WTC11 (cell line): ENCODE measurements around the gene JAZF1. TPM values are rescaled to one million over a fixed set of nuclear protein-coding genes. Genes with fewer than 3 reads are reported as not detected.

ENCODE experiments used
- ATAC-seq: fragments of 200-7000 bp; cut with Tn5 transposase; 2 replicates; pipeline ENCODE4 v1.10.0; 2021; ENCODE audit warnings: mild to moderate bottlenecking, moderate library complexity
- CTCF ChIA-PET: fragments of 300-600 bp; sonication (Branson Sonifier 250); formaldehyde crosslinking; loops from one replicate; lab custom pipeline; 2021; ENCODE audit warnings: antibody characterized with exemption; lab: Charles Lee
- POLR2A ChIA-PET: fragments of 350-600 bp; sonication (Branson Sonifier 250); formaldehyde crosslinking; loops from one replicate; lab custom pipeline; 2021; ENCODE audit warnings: antibody characterized with exemption; lab: Charles Lee
- DNase-seq: peaks from one replicate; pipeline ENCODE4 v3.0.0; 2021; ENCODE audit warnings: low spot score
- H3K27ac Mint-ChIP-seq: 2 replicates; pipeline ENCODE4 v1.8.0; 2021; ENCODE audit warnings: mixed read lengths
- H3K27me3 Mint-ChIP-seq: 2 replicates; pipeline ENCODE4 v1.8.0; 2021; ENCODE audit warnings: low read depth, mild to moderate bottlenecking, moderate library complexity, mixed read lengths
- H3K36me3 Mint-ChIP-seq: 2 replicates; pipeline ENCODE4 v1.8.0; 2021; ENCODE audit warnings: mixed read lengths
- H3K4me1 Mint-ChIP-seq: 2 replicates; pipeline ENCODE4 v1.8.0; 2022; ENCODE audit warnings: mixed read lengths
- H3K4me3 Mint-ChIP-seq: 2 replicates; pipeline ENCODE4 v1.8.0; 2021; ENCODE audit warnings: mild to moderate bottlenecking, moderate library complexity, mixed read lengths
- H3K9me3 Mint-ChIP-seq: 2 replicates; pipeline ENCODE4 v1.8.0; 2021; ENCODE audit warnings: mixed read lengths
- ETV6 ChIP-seq: sonication (generic); formaldehyde crosslinking; IDR thresholded peaks from 2 replicates; pipeline ENCODE4 v1.8.1; 2022; ENCODE audit warnings: mild to moderate bottlenecking, missing genetic modification reagents
- FOXK1 ChIP-seq: sonication (generic); formaldehyde crosslinking; IDR thresholded peaks from 2 replicates; pipeline ENCODE4 v1.8.0; 2022; ENCODE audit warnings: mild to moderate bottlenecking, moderate library complexity, missing genetic modification reagents
- HMGA2 ChIP-seq: fragments of 250-450 bp; sonication (Bioruptor Pico); IDR thresholded peaks from 2 replicates; pipeline ENCODE4 v1.4.0; 2021; ENCODE audit warnings: mild to moderate bottlenecking, moderate library complexity
- NR1H2 ChIP-seq: sonication (generic); formaldehyde crosslinking; IDR thresholded peaks from 2 replicates; pipeline ENCODE4 v1.9.0; 2021; ENCODE audit warnings: mild to moderate bottlenecking, moderate library complexity, missing genetic modification reagents
- NR2C2 ChIP-seq: sonication (generic); formaldehyde crosslinking; IDR thresholded peaks from 2 replicates; pipeline ENCODE4 v1.8.0; 2022; ENCODE audit warnings: mild to moderate bottlenecking, missing genetic modification reagents
- OVOL2 ChIP-seq: fragments of 250-450 bp; sonication (Bioruptor Pico); IDR thresholded peaks from 2 replicates; pipeline ENCODE4 v1.9.0; 2021; ENCODE audit warnings: mild to moderate bottlenecking, borderline replicate concordance
- PRRX2 ChIP-seq: fragments of 250-450 bp; sonication (Bioruptor Pico); IDR thresholded peaks from 2 replicates; pipeline ENCODE4 v1.8.0; 2021; ENCODE audit warnings: mild to moderate bottlenecking
- RORB ChIP-seq: fragments of 250-450 bp; sonication (Bioruptor Pico); IDR thresholded peaks from 2 replicates; pipeline ENCODE4 v1.9.0; 2021; ENCODE audit warnings: mild to moderate bottlenecking
- SOX15 ChIP-seq: fragments of 250-450 bp; sonication (Bioruptor Pico); IDR thresholded peaks from 2 replicates; pipeline ENCODE4 v1.9.0; 2021; ENCODE audit warnings: mild to moderate bottlenecking
- TCF7 ChIP-seq: sonication (generic); formaldehyde crosslinking; IDR thresholded peaks from 2 replicates; pipeline ENCODE4 v1.8.0; 2022; ENCODE audit warnings: mild to moderate bottlenecking, low read depth, missing genetic modification reagents, moderate library complexity
- ZBTB21 ChIP-seq: sonication (generic); formaldehyde crosslinking; IDR thresholded peaks from 2 replicates; pipeline ENCODE4 v1.8.1; 2023; ENCODE audit warnings: mild to moderate bottlenecking, missing genetic modification reagents, borderline replicate concordance
- ZNF121 ChIP-seq: sonication (generic); formaldehyde crosslinking; IDR thresholded peaks from 2 replicates; pipeline ENCODE4 v1.8.0; 2023; ENCODE audit warnings: missing genetic modification reagents
- ZNF138 ChIP-seq: sonication (generic); formaldehyde crosslinking; conservative IDR thresholded peaks from 2 replicates; pipeline ENCODE4 v1.8.1; 2022; ENCODE audit warnings: mild to moderate bottlenecking, moderate library complexity, missing genetic modification reagents
- ZNF396 ChIP-seq: fragments of 250-450 bp; sonication (Bioruptor Pico); IDR thresholded peaks from 2 replicates; pipeline ENCODE4 v1.8.0; 2021; ENCODE audit warnings: mild to moderate bottlenecking, moderate library complexity, borderline replicate concordance
- ZNF416 ChIP-seq: fragments of 250-450 bp; sonication (Bioruptor Pico); IDR thresholded peaks from 2 replicates; pipeline ENCODE4 v1.9.0; 2021; ENCODE audit warnings: mild to moderate bottlenecking, inconsistent platforms
- total RNA-seq: library from RNA; stranded (reverse); gene quantifications from 3 replicates; pipeline ENCODE4 v1.2.3, GENCODE V29; 2021
- TF ChIP-seq, protein P1 (sequence below): sonication (generic); formaldehyde crosslinking; conservative IDR thresholded peaks from 2 replicates; pipeline ENCODE4 v1.8.1; 2023; ENCODE audit warnings: mild to moderate bottlenecking, low read depth, missing genetic modification reagents, moderate library complexity
- TF ChIP-seq, protein P2 (sequence below): fragments of 250-450 bp; sonication (Bioruptor Pico); IDR thresholded peaks from 2 replicates; pipeline ENCODE4 v2.1.2; 2022; ENCODE audit warnings: mild to moderate bottlenecking, moderate library complexity
- TF ChIP-seq, protein P3 (sequence below): sonication (generic); formaldehyde crosslinking; IDR thresholded peaks from 2 replicates; pipeline ENCODE4 v1.8.0; 2022; ENCODE audit warnings: mild to moderate bottlenecking, missing genetic modification reagents
- TF ChIP-seq, protein P4 (sequence below): sonication (generic); formaldehyde crosslinking; IDR thresholded peaks from 2 replicates; pipeline ENCODE4 v1.8.1; 2022; ENCODE audit warnings: mild to moderate bottlenecking, missing genetic modification reagents, moderate library complexity, borderline replicate concordance
- TF ChIP-seq, protein P5 (sequence below): sonication (generic); formaldehyde crosslinking; IDR thresholded peaks from 2 replicates; pipeline ENCODE4 v1.8.1; 2023; ENCODE audit warnings: mild to moderate bottlenecking, missing genetic modification reagents
- TF ChIP-seq, protein P6 (sequence below): sonication (generic); formaldehyde crosslinking; IDR thresholded peaks from 2 replicates; pipeline ENCODE4 v1.8.1; 2023; ENCODE audit warnings: mild to moderate bottlenecking, missing genetic modification reagents, borderline replicate concordance

The JAZF1 gene
- total RNA-seq, 1 experiment from 2014 or later, result 19.0 TPM

DNA sequence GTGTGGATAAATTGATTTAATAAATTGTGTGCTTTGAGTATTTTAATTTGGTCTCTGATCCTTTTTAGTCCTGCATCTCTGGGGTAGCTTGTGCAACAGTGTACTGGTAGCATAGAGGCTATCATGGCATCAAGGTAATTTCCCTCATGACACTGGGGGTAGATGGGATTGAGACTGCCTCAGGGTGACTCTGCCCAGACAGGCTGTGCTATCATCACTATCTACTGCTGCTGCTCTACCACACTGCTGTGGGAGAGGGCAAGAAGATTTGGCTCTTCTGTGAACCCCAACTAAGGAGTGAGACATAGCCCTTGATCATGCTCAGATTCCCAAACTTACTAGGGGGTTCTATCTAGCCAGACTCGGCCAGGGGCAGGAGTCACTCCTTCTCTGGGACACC is 43.6 kb upstream of the JAZF1 start:
- ATAC-seq (no peak), DNase-seq (no peak)
- POLR2A ChIA-PET, result no interaction called here
- TF ChIP-seq ZNF416 (no peak), NR1H2 (CRISPR knock-in tag) (no peak)
- CTCF ChIA-PET, result interaction anchor here (1.0 kb wide), 1 partner anchor 18 kb away, joined by 3 read pairs; no protein-coding TSS in a partner anchor
- peaks cover 28% of the 10 kb centered on the region for H3K4me1 Mint-ChIP-seq
- H3K27me3 Mint-ChIP-seq, result no peaks in the 10 kb centered on the region
- H3K4me3 Mint-ChIP-seq, result no peak overlapping the region
- H3K27ac Mint-ChIP-seq, result no peak overlapping the region
- H3K9me3 Mint-ChIP-seq, result peaks cover 14% of the 10 kb centered on the region
- H3K36me3 Mint-ChIP-seq, result peaks cover 3% of the 10 kb centered on the region

DNA sequence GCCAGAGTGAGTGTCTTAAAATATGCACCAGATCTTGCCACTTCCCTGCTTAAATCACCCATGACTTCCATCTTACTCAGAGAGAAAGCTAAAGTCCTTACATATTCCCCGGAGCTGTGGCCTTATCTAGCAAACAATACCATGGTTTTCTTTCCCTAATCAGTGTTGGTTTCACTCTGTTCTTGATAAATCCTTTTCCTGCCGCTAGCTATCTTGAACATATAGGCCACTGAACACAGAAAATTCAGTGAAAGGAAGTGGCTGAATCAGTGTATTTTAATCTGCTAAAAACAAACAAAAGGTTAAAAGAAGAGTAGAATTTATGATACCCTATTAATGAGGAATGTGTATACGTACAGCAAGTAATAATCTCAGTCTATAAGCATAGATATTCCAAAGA is 42.0 kb upstream of the JAZF1 start:
- Mint-ChIP-seq H3K4me3 (no peak overlapping the region), H3K27ac (no peak overlapping the region), H3K4me1 (peaks cover 28% of the 10 kb centered on the region), H3K27me3 (no peaks in the 10 kb centered on the region), H3K9me3 (peaks cover 7% of the 10 kb centered on the region), H3K36me3 (no peaks in the 10 kb centered on the region)
- ATAC-seq, result no peak
- ChIA-PET POLR2A (interaction anchor here (0.6 kb wide), 1 partner anchor 10 kb away, joined by 4 read pairs; no protein-coding TSS in a partner anchor), CTCF (interaction anchor here (0.9 kb wide), 1 partner anchor 126 kb away, joined by 3 read pairs; no protein-coding TSS in a partner anchor)
- DNase-seq, result no peak
- TF ChIP-seq SOX15 (CRISPR knock-in tag), result no peak
- TF ChIP-seq NR2C2 (CRISPR knock-in tag), result no peak
- TF ChIP-seq ZNF396 (CRISPR knock-in tag), result no peak
- TF ChIP-seq, protein P1, sequence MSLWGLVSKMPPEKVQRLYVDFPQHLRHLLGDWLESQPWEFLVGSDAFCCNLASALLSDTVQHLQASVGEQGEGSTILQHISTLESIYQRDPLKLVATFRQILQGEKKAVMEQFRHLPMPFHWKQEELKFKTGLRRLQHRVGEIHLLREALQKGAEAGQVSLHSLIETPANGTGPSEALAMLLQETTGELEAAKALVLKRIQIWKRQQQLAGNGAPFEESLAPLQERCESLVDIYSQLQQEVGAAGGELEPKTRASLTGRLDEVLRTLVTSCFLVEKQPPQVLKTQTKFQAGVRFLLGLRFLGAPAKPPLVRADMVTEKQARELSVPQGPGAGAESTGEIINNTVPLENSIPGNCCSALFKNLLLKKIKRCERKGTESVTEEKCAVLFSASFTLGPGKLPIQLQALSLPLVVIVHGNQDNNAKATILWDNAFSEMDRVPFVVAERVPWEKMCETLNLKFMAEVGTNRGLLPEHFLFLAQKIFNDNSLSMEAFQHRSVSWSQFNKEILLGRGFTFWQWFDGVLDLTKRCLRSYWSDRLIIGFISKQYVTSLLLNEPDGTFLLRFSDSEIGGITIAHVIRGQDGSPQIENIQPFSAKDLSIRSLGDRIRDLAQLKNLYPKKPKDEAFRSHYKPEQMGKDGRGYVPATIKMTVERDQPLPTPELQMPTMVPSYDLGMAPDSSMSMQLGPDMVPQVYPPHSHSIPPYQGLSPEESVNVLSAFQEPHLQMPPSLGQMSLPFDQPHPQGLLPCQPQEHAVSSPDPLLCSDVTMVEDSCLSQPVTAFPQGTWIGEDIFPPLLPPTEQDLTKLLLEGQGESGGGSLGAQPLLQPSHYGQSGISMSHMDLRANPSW (CRISPR knock-in tag), result no peak
- TF ChIP-seq, protein P2, sequence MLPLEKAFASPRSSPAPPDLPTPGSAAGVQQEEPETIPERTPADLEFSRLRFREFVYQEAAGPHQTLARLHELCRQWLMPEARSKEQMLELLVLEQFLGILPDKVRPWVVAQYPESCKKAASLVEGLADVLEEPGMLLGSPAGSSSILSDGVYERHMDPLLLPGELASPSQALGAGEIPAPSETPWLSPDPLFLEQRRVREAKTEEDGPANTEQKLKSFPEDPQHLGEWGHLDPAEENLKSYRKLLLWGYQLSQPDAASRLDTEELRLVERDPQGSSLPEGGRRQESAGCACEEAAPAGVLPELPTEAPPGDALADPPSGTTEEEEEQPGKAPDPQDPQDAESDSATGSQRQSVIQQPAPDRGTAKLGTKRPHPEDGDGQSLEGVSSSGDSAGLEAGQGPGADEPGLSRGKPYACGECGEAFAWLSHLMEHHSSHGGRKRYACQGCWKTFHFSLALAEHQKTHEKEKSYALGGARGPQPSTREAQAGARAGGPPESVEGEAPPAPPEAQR (CRISPR knock-in tag), result no peak
- no peak for TF ChIP-seq ZNF121 (CRISPR knock-in tag)
- TF ChIP-seq, protein P3, sequence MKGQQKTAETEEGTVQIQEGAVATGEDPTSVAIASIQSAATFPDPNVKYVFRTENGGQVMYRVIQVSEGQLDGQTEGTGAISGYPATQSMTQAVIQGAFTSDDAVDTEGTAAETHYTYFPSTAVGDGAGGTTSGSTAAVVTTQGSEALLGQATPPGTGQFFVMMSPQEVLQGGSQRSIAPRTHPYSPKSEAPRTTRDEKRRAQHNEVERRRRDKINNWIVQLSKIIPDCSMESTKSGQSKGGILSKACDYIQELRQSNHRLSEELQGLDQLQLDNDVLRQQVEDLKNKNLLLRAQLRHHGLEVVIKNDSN (CRISPR knock-in tag), result no peak
- no peak for TF ChIP-seq FOXK1 (CRISPR knock-in tag)
- TF ChIP-seq, protein P4, sequence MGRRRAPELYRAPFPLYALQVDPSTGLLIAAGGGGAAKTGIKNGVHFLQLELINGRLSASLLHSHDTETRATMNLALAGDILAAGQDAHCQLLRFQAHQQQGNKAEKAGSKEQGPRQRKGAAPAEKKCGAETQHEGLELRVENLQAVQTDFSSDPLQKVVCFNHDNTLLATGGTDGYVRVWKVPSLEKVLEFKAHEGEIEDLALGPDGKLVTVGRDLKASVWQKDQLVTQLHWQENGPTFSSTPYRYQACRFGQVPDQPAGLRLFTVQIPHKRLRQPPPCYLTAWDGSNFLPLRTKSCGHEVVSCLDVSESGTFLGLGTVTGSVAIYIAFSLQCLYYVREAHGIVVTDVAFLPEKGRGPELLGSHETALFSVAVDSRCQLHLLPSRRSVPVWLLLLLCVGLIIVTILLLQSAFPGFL (CRISPR knock-in tag), result no peak
- TF ChIP-seq, protein P5, sequence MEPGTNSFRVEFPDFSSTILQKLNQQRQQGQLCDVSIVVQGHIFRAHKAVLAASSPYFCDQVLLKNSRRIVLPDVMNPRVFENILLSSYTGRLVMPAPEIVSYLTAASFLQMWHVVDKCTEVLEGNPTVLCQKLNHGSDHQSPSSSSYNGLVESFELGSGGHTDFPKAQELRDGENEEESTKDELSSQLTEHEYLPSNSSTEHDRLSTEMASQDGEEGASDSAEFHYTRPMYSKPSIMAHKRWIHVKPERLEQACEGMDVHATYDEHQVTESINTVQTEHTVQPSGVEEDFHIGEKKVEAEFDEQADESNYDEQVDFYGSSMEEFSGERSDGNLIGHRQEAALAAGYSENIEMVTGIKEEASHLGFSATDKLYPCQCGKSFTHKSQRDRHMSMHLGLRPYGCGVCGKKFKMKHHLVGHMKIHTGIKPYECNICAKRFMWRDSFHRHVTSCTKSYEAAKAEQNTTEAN (CRISPR knock-in tag), result no peak
- TF ChIP-seq TCF7 (CRISPR knock-in tag), result no peak
- no peak for TF ChIP-seq ZBTB21 (CRISPR knock-in tag)
- no peak for TF ChIP-seq RORB (CRISPR knock-in tag)
- TF ChIP-seq PRRX2 (CRISPR knock-in tag), result no peak
- TF ChIP-seq HMGA2 (CRISPR knock-in tag), result no peak
- TF ChIP-seq OVOL2, result no peak
- no peak for TF ChIP-seq ETV6 (CRISPR knock-in tag)
- TF ChIP-seq ZNF138, result no peak
- TF ChIP-seq, protein P6, sequence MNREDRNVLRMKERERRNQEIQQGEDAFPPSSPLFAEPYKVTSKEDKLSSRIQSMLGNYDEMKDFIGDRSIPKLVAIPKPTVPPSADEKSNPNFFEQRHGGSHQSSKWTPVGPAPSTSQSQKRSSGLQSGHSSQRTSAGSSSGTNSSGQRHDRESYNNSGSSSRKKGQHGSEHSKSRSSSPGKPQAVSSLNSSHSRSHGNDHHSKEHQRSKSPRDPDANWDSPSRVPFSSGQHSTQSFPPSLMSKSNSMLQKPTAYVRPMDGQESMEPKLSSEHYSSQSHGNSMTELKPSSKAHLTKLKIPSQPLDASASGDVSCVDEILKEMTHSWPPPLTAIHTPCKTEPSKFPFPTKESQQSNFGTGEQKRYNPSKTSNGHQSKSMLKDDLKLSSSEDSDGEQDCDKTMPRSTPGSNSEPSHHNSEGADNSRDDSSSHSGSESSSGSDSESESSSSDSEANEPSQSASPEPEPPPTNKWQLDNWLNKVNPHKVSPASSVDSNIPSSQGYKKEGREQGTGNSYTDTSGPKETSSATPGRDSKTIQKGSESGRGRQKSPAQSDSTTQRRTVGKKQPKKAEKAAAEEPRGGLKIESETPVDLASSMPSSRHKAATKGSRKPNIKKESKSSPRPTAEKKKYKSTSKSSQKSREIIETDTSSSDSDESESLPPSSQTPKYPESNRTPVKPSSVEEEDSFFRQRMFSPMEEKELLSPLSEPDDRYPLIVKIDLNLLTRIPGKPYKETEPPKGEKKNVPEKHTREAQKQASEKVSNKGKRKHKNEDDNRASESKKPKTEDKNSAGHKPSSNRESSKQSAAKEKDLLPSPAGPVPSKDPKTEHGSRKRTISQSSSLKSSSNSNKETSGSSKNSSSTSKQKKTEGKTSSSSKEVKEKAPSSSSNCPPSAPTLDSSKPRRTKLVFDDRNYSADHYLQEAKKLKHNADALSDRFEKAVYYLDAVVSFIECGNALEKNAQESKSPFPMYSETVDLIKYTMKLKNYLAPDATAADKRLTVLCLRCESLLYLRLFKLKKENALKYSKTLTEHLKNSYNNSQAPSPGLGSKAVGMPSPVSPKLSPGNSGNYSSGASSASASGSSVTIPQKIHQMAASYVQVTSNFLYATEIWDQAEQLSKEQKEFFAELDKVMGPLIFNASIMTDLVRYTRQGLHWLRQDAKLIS (CRISPR knock-in tag), result no peak
